Smooth muscle cell of the brain vasculature (primary cell): Measurements from ENCODE around the gene PDGFD.
A peak's percentile ranks its signal among the peaks of the same experiment; 100 is the strongest.

ENCODE experiments used
- DNase-seq: peaks from one replicate; pipeline ENCODE4 v3.0.0-alpha.2; 2012; ENCODE audit warnings: low read depth, low spot score

Gene PDGFD

DNA sequence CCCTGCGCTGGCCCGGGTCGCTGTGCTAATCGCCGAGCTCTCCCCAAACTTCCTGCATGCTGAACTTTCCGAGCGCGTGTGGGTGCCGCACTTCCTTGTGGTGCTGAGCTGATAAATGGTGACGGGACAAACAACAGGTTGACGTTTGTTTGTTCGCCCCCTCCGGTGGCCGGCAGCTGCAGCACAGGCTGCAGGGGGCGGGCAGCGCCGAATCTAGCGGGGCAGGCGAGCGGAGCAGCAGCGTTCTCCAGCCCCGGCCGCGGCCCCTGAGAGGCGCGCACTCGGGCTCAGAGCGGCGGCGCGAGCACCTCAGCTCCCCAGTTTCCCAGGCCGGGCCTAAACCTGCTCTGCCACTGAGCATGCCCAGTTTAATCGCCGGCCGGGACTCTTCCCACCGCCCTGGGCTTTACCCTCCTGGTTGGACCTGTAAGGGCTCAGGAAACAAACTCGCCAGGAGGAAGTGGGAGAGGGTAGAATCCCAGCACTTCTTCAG lies at the start of gene PDGFD:
PDGFD (minus strand) TSS at position 120 of the 493 bp plus-strand sequence.
- DNase-seq = peak; percentile 26

DNA sequence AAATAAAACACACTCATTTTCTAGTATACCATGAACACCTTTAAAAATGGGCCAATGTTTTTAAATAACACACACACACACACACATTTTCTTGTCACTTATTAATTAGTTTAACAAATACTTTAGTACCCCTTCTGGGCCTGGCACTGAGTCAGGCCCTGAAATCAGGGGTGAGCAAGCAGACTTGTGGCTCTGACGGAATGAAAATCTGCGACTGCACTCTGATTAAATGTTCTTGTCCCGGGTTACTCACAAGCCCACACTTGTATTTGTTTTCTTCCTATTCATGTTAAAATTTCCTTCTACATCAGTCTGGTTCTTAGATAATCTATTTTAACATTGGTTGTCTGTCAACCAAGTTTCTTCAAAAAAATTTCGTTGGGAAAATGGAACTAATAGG lies 43.0 kb upstream of the PDGFD start:
- no peak for DNase-seq

DNA sequence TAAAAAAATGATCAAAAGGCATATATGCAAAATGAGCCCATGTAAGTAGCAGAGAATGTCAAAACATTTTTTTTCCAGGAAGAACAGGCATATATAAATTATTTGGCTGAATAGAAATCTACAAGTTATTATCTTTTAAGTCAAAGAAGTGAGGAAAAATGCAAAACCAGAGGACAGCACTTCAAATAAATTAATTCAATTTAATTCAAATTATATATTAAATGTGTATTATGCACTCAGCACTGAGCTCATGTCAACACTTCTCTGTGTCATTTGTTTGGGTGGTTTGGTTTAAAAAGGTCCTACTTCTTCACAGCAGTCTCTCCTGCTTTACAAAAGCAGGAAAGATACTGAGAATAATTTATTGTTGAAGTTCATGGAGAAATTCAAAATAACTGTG lies 41.9 kb upstream of the PDGFD start:
- no peak for DNase-seq

GRCh38 chr11:104200688-104201087 lies 36.7 kb upstream of the PDGFD start:
- DNase-seq = no peak

GRCh38 chr11:104199053-104199452 lies 35.1 kb upstream of the PDGFD start:
- no peak for DNase-seq

DNA sequence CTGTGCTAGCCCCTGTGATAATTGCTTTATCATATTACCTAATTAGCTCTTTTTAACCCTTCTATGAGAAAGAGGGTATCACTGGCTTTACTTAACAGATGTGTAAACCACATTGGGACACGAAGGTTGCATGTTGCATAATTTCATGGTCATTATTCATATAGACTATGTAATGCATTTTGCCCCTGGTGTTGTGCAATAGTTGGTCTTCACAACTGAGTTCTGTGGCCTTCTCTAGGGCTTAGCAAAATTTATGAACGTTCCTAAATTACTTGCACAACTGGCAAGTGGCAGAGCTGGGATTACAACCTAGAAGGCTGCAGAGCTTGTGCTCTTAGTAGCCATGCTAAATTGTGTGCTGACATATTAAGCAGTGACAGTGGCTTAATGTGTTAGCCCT lies 34.6 kb upstream of the PDGFD start:
- DNase-seq = no peak

DNA sequence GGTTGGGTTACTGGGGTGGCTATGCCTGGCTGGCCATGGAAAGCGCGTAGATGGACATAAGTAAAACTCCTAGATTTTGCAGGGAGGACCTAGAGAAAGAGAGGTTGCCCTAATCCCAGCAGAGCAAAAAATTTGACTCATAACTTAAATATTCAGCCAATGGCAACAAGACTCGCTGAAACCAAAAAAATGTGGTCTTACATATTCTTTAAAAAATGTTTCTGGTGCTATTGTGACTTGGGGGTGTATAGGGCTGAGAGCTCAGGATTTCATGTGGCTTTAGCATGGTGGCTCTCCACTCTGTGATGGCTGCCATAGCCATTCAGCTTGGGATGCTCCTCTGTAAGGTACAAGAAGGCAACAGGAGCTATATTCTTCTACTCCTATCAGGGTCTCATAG lies 27.2 kb upstream of the PDGFD start:
- no peak for DNase-seq

DNA sequence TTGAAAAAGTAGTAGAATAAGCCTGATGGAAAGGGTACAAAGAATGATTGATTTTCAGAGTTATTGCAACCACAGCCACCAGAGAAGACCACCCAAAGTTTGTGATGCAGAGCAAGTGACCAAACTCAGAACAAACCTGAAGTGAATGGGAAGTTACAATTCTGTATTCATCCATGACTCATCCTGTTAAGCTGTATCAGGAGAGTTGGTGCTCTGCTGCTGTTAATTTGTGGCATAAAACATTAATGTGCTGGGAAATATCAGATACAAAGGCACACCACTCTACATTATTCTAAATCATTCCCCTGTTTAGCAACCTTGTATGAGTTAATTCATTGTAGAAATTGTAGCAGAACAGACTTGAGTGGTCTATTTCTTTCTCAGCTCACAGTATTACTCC lies 19.6 kb upstream of the PDGFD start:
- DNase-seq = no peak

DNA sequence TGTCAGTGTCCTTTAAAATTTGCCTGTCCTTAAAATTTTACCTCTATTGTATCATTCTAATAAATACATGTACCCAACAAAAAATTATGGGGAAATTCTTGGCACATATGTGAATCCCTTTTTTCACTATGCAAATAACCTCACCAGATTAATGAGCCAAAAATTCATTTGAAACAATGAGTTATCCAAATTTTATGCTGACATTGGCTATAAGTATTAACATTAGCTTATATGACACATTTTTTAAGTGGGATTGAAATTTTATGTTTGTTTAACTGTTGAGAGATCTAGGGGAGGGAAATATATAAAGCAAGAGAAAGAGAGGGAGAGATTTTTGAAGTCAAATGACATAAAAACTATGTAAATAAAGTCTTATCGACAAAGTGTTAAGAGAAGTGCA lies 11.8 kb upstream of the PDGFD start:
- DNase-seq = no peak

- no peak for DNase-seq
These were observed 5.1 kb upstream of the PDGFD start for GRCh38 chr11:104169091-104169490.

- no peak for DNase-seq
These were observed 1.1 kb upstream of the PDGFD start for GRCh38 chr11:104165014-104165413.

DNA sequence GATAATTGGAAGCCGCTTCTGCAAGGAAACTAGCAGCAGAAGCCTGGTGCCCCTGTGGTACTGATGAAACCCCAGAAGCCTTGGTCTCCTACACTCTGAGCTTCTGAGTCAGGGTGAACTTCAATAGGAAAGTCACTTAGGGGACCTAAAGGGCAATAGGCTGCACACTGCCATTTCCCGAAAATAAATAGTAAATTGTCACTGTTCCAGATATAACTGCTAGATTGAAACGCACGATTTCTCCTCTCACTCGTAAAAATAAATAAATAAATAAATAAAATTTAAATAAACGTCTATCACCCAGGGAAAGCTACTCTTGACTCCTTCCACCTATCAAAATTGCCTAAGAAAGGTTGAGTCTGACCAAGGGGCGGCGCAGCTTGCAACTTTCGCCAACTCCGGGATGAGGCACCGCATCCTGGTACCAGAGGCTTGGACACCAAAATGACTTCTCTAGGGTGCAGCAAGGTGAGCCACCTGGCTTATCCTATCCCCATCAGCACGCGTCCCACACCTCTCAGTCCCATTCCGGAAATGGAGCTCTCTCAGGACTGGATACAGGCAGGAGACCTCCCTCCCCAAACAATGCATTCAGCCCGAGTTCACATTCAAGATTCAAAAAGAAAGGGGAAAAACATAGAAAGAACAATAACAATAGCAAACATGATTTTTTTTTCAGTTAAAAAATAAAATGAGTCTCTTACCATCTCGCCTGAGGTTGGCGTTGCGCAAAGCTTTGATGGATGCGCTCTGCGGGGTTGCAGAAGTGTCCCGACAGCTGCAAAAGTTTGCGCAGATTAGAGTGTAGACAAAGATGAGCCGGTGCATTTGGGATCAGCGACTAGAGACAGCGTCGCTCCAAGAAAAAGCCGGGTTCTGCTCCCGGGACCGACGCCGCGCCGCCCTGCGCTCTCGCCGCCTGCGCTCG lies 583 bp downstream of the PDGFD start:
- no peak for DNase-seq

DNA sequence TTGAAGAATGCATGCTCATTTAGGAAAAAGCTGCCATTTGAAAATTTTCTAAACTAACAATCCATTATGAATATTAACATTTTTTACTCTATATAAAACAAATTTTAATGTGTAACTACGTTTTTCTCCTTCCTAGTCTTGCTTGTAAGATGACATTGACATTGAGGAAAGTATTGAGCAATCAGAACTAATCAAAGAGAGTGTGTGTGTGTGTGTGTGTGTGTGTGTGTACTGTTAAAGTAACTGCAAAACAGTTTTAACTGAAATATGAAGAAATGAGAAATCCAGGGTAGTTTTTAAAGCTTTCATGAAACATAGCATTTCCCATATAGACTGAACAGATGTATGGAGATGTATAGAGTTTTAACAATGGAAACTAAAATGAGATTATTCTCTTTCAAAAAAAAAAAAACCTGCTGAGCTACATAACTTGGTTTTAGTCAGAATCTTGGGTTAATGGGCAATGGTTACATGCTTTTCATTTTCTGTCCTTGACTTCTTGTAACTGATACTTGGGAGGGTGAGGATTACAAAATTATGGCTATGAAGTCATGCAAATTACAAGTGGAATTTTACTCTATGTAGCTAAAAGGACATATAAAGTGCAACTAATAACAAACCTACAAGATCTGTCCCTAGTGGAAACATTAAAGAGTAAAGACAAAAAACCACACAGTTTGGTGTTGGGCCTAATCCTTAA lies 2.0 kb downstream of the PDGFD start:
- DNase-seq = no peak

DNA sequence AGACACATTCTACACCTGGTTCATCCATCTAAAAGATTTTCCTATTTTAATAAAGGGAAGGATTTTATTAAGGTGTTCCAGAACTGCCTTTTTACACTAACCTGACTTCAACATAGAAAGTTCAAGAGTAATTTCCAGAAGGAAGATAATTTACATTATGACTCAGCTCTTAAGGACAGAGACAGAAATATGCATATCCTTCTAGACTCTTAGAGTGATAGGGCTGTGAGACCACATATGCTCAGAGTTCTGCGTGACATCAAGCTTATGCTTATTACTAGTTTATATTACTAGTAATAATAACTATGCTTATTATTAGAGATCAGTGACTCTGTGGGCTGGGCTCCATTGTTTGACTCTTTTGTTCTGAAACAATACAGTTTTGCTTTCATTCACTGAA lies 4.6 kb downstream of the PDGFD start:
- DNase-seq = no peak

- DNase-seq = no peak
These were observed 8.6 kb downstream of the PDGFD start for GRCh38 chr11:104155375-104155774.

DNA sequence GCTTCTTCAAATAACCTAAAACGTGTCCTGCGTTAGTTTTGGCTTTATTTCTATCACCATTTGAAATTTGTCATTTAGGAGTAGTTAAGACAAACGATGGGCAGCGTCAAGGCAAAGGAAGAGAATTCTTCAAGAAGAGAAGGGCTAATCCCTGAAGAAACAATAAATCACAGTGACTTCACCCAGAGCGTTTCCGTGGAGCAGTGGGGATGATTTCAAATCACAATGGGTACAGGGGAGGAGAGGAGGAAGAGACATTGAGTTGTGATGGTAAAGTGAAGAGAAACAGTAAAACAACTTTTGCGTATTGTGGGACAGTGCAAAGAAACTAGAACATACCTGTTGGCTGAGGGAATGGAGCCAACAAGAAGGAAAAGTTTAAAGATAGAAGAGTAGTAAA lies 9.7 kb downstream of the PDGFD start:
- no peak for DNase-seq

- DNase-seq = no peak
These were observed 10.9 kb downstream of the PDGFD start for GRCh38 chr11:104152941-104153505.

DNA sequence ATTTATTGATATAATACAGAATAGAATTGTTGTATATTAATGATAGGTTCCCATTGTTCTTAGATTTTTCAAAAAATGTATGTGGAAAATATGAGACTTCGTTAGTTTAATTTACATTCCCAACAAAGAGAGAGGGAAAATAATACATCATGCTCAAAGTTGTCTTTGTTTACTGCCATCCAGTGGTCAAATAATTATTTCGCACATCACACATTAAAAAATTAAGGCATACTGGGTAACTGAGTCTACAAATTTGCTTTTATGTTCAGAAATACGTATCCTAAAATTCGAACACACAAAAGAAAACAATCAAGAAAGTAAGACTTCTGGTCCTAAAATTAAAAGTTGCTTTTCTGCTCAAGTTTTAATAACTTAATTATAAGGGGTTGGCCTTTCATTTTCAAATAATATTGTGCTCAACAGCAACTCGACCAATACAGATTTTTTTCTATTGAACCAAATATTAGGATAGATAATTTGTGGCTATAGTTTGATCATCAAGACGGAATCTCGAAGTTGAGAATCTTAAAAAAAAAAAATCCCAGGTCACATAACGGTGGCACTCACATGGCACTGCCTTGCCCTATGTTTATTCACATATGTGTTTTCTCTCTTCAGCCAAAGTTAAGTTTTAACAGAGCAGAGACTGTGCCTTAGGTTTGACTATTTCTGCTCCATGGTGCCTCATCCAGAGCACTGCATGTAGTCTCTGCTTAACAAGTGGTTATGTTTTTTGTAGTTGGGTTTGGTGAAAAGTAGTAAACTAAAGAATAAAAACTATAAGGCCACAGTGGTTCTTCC lies 12.3 kb downstream of the PDGFD start:
- DNase-seq = no peak

DNA sequence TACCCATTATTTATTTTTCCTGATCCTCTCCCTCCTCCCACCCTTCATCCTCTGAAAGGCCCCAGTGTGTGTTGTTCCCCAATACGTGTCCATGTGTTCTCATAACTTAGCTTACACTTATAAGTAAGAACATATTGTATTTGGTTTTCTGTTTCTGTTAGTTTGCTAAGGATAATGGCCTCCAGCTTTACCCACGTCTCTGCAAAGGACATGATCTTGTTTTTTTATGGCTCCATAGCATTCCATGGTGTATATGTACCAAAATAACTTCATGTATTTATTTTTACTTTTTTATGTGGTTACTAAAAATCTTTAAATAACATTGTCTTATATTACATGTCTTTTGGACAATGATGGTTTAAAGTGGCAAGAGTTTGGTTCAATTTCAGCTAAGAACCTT lies 15.2 kb downstream of the PDGFD start:
- no peak for DNase-seq

- no peak for DNase-seq
These were observed 15.9 kb downstream of the PDGFD start for GRCh38 chr11:104148074-104148473.

- DNase-seq = no peak
These were observed 17.0 kb downstream of the PDGFD start for GRCh38 chr11:104146943-104147342.

DNA sequence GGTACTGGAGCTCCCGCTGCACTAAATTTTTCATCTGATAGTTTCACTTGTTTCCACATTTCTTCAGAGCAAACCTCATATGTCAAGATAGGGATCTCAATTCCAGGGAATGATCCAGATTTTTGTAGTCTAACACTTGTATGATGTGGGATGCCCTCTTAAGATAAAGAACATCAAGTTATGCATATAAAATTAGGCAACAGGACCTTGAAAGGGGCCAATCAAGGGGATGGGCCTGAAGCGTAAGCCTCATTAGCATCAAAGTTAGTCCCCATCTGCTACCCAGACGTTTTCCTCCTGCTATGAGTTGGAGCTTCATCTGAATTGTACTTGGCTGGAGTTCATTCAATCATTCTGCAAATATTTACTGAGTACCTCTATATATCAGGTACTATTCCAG lies 17.5 kb downstream of the PDGFD start:
- no peak for DNase-seq
